Naive thymus-derived CD8-positive, alpha-beta T cell (primary cell): ENCODE data around the gene COL28A1. TPM values are rescaled to one million over a fixed set of nuclear protein-coding genes. Genes with fewer than 3 reads are reported as not detected.

Source experiments
- ATAC-seq, 2 donors: fragments of 150-1000 bp; cut with Tn5 transposase in 1 of 2; sonication (Bioruptor Pico), chemical (Tn5 transposase) in 1 of 2; 1 replicate in 1 of 2; 2 replicates in 1 of 2; pipeline ENCODE4 v1.10.0; 2021; ENCODE audit warnings: mild to moderate bottlenecking in 2 of 2, moderate library complexity in 2 of 2
- POLR2A ChIA-PET: fragments of 350-600 bp; sonication (Branson Sonifier 250); formaldehyde crosslinking; loops from one replicate; lab custom pipeline; 2021; ENCODE audit warnings: antibody characterized with exemption; lab: Charles Lee
- DNase-seq, 10 donors: peaks; one replicate each; pipeline versions ENCODE4 v3.0.0 to v3.0.0-alpha.2; 2020 to 2022
- H3K27ac Mint-ChIP-seq, 10 donors: one replicate each; pipeline ENCODE4 v1.8.0; 2020 to 2022; ENCODE audit warnings: mild to moderate bottlenecking in 10 of 10, mixed read lengths in 10 of 10, moderate library complexity in 4 of 10, inconsistent platforms in 1 of 10
- H3K27me3 Mint-ChIP-seq, 5 donors: one replicate each; pipeline ENCODE4 v1.8.0; 2021 to 2022; ENCODE audit warnings: mixed read lengths in 5 of 5
- H3K36me3 Mint-ChIP-seq, 3 donors: one replicate each; pipeline ENCODE4 v1.8.0; 2020 to 2022; ENCODE audit warnings: mixed read lengths in 3 of 3, mild to moderate bottlenecking in 2 of 3, inconsistent platforms in 1 of 3
- H3K4me1 Mint-ChIP-seq, 4 donors: one replicate each; pipeline ENCODE4 v1.8.0; 2021 to 2022; ENCODE audit warnings: mixed read lengths in 4 of 4
- H3K4me3 Mint-ChIP-seq, 10 donors: one replicate each; pipeline ENCODE4 v1.8.0; 2020 to 2022; ENCODE audit warnings: mild to moderate bottlenecking in 10 of 10, mixed read lengths in 10 of 10, moderate library complexity in 6 of 10, inconsistent platforms in 1 of 10
- H3K9me3 Mint-ChIP-seq, 9 donors: one replicate each; pipeline ENCODE4 v1.8.0; 2020 to 2022; ENCODE audit warnings: mixed read lengths in 9 of 9, mild to moderate bottlenecking in 3 of 9, inconsistent platforms in 1 of 9, moderate library complexity in 1 of 9
- polyA plus RNA-seq, 3 donors: library from polyadenylated mRNA; unstranded; fragments of 300-500 nt; fragmentation: Illumina TruSeq; gene quantifications; one replicate each; pipeline ENCODE4 v1.2.3, GENCODE V29; 2021
- total RNA-seq, 8 experiments: library from RNA in 2 of 8; stranded (reverse) in 2 of 8; gene quantifications; one replicate each; pipeline ENCODE4 v1.2.3 and lab custom pipeline; 2021 to 2026

COL28A1 gene
- total RNA-seq = under 1 TPM; 0.33 to 0.91 TPM
- polyA plus RNA-seq = not detected
- 0 to 2.0 (median 0.34) reads per million in 6 experiments for total RNA-seq (lab: John Stamatoyannopoulos, UW)

DNA sequence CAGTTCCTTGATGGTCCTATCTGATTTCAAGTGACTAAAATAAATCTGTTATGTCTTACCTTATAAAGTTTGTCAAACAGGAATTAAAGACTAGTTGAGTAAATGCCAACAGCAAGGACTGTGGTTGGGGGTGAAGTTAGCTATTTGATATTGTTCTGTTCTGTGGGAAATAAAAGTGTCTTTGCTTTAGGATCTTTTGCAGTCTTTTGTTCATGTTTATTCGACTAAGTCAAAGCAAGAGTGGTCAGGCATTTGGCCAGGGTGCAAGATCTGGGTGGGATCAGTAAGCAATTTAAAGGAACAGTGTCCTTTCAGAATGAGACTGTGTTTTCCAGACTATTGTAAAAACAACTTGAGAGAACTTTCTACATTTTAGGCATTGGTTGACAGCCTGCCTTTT, at the start of gene COL28A1:
TSS of gene COL28A1 (minus strand) at position 183 of the 400 bp plus-strand sequence. CDS start 2,998 bp downstream, outside the sequence.
- Mint-ChIP-seq H3K4me1 (no peaks in the 10 kb centered on the region), H3K36me3 (no peaks in the 10 kb centered on the region), H3K27me3 (peaks cover 0 to 4% (median 1%) of the 10 kb centered on the region in 5 donors), H3K27ac (no peak within 1 kb of the TSS), H3K9me3 (no peaks in the 10 kb centered on the region), H3K4me3 (no peak within 1 kb of the TSS)
- no peak for DNase-seq
- POLR2A ChIA-PET = interaction anchor here (0.6 to 1.2 kb wide), 2 partner anchors 353 to 519 kb away, joined by 3 to 5 read pairs; partner anchors contain the start of gene C1GALT1
- ATAC-seq = no peak

DNA sequence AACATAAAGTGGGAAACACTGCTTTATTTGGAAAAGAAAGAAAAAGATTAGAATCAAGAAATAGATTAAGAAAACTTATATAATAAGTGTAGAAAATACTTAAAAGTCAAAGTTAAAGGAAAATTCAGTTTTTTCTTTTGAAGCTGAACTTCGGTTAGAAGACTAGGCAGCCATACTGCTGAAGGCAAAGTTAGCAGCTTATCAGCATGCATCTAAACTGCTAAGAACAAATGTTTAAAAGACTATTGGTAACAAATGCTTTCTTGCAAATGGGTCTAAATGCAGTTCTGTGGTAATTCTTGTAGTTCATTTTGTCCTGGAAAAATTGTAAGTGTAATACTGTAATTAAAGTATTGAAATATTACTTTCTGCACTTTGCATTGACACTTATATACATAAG, 49.0 kb upstream of the COL28A1 start:
- Mint-ChIP-seq H3K9me3 (no peaks in the 10 kb centered on the region), H3K4me1 (peaks cover 0 to 1% (median under 1%) of the 10 kb centered on the region in 4 donors), H3K36me3 (peaks cover 0 to 32% (median 3%) of the 10 kb centered on the region in 3 donors), H3K27me3 (no peaks in the 10 kb centered on the region), H3K27ac (no peak overlapping the region), H3K4me3 (no peak overlapping the region)
- ATAC-seq = no peak
- POLR2A ChIA-PET = no interaction called here
- DNase-seq = no peak

DNA sequence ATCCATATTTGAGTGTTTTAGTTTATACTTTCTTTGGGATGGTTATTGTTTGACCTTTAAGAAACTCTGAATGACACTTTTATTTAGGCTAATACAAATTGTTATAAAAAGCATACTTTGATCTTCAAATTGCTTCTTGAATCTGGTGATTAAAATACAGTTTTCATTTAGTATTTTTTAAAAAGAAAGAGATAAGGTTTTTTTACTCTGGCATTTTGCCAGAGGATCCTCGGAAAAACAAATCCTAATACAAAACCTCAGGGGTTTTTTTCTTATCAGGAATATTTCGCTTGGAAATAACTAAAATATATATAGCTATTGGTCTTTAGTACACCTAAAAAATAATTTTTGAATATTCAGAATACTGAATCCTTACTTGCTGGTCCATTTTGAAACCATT, 48.1 kb upstream of the COL28A1 start:
- H3K27me3 Mint-ChIP-seq = no peaks in the 10 kb centered on the region
- POLR2A ChIA-PET = no interaction called here

DNA sequence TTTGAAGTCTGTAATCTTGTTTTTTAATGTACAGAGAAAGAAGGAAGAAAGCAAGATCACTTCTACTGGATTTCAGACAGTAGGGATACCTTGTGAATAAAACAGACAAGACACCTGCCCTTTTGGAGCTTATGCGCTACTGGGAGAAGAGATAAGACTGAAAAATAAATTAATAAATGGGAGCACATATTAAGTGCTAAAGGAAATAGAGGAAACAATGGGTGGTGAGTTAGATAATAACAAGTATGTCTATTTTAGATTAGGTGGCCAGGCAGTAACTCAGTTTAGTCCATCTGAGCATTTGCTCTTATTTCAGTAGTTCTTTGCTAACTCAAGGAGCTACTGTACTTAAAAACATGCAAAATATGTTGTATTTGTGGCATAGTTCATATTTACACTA, 46.9 kb upstream of the COL28A1 start:
- Mint-ChIP-seq H3K4me1 (peaks cover 0 to 2% (median 0%) of the 10 kb centered on the region in 4 donors), H3K4me3 (no peak overlapping the region)
- POLR2A ChIA-PET = interaction anchor here (0.6 kb wide), 1 partner anchor 12 kb away, joined by 3 read pairs; no protein-coding TSS in a partner anchor

More for the DNA sequence above, 48.1 kb upstream of the COL28A1 start:
- no peak overlapping the region for H3K4me3 Mint-ChIP-seq
- no peak for DNase-seq
- peaks cover 0 to 30% (median 2%) of the 10 kb centered on the region in 3 donors for H3K36me3 Mint-ChIP-seq
- H3K27ac Mint-ChIP-seq = no peak overlapping the region
- H3K4me1 Mint-ChIP-seq = peaks cover 0 to 2% (median 0%) of the 10 kb centered on the region in 4 donors
- no peak for ATAC-seq
- H3K9me3 Mint-ChIP-seq = no peaks in the 10 kb centered on the region

DNA sequence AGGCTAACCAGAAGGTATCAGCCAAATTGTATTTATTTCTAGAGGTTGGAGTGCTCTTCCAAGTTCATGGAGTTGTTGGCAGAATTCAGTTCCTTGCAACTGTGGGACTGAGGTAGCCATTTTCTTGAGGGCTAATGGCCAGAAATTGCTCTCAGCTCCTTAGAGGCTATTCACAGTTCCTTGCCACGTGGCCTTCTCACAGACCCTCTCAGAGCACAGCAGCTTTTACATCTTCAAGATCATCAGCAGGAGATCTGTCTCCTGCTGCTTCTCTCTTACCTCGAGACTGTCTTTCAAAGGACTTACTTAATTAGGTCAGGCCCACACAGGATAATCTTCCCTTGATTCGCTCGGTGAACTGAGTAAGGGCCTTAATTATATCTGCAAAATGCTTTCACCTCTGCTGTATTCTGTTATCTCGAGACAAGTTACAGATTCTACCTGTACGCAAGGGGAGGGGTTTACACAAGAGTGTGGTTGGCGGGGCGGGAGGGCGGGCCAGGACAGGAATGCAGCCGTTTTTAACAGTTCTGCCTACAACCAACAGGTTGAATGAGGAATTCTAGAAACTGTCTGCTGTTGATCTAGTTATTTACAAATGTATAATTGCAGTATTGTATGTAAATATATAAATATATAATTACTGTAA, 46.0 kb upstream of the COL28A1 start:
- ATAC-seq = no peak
- peaks cover 0 to 2% (median 0%) of the 10 kb centered on the region in 4 donors for H3K4me1 Mint-ChIP-seq
- peaks cover 0 to 27% (median 2%) of the 10 kb centered on the region in 3 donors for H3K36me3 Mint-ChIP-seq
- no peak for DNase-seq
- POLR2A ChIA-PET = no interaction called here
- H3K4me3 Mint-ChIP-seq = no peak overlapping the region
- no peaks in the 10 kb centered on the region for H3K9me3 Mint-ChIP-seq
- no peaks in the 10 kb centered on the region for H3K27me3 Mint-ChIP-seq
- no peak overlapping the region for H3K27ac Mint-ChIP-seq

More for the DNA sequence above, 46.9 kb upstream of the COL28A1 start:
- Mint-ChIP-seq H3K36me3 (peaks cover 0 to 29% (median 2%) of the 10 kb centered on the region in 3 donors), H3K27ac (no peak overlapping the region), H3K27me3 (no peaks in the 10 kb centered on the region), H3K9me3 (no peaks in the 10 kb centered on the region)
- ATAC-seq (no peak), DNase-seq (no peak)

DNA sequence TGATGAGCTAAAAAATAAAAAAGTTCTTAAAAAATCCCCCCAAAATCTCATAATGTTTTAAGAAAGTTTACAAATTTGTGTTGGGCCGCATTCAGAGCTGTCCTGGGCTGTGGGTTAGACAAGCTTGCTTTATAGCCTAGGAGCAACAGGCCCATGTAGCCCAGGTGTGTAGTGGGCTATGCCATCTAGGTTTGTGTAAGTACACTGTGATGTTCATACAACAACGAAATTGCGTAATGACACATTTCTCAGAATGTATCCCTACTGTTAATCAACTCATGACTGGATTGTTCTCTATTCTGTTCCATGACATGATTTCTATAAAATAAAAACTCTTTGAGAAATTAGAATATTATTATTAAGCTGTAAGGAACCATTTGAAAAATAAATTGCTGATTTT, 44.0 kb upstream of the COL28A1 start:
- POLR2A ChIA-PET = no interaction called here
- Mint-ChIP-seq H3K9me3 (no peaks in the 10 kb centered on the region), H3K4me3 (no peak overlapping the region), H3K27me3 (no peaks in the 10 kb centered on the region), H3K4me1 (peaks cover 0 to 4% (median 0%) of the 10 kb centered on the region in 4 donors), H3K27ac (peak overlapping the region in 2 of 10 donors; percentile 15 to 51), H3K36me3 (peaks cover 0 to 24% (median 2%) of the 10 kb centered on the region in 3 donors)
- ATAC-seq = no peak
- no peak for DNase-seq

DNA sequence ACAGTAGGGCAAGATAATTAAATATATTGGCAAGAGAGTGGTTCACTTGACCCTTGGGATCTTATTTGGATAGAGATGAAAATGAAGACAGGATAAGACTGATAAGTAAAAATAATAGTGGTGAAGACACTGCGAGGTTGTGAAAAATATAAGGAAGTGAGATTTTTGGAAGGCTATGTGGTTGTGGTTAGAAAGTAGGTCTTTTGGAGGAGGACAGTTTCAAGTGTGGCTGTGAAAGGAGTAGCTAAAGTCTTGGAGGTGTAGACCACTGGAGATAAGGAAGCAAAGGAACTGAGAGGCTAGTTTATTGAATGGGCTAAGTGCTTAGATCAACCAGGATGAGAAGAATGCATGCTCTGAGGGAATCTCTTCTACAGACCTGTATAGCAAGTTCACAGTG, 42.2 kb upstream of the COL28A1 start:
- Mint-ChIP-seq H3K27me3 (no peaks in the 10 kb centered on the region), H3K4me1 (peaks cover 0 to 7% (median 1%) of the 10 kb centered on the region in 4 donors), H3K36me3 (peaks cover 0 to 37% (median 13%) of the 10 kb centered on the region in 3 donors), H3K9me3 (no peaks in the 10 kb centered on the region), H3K4me3 (no peak overlapping the region), H3K27ac (peak overlapping the region in 1 of 10 donors; percentile 52)
- DNase-seq (no peak), ATAC-seq (no peak)
- POLR2A ChIA-PET = no interaction called here

DNA sequence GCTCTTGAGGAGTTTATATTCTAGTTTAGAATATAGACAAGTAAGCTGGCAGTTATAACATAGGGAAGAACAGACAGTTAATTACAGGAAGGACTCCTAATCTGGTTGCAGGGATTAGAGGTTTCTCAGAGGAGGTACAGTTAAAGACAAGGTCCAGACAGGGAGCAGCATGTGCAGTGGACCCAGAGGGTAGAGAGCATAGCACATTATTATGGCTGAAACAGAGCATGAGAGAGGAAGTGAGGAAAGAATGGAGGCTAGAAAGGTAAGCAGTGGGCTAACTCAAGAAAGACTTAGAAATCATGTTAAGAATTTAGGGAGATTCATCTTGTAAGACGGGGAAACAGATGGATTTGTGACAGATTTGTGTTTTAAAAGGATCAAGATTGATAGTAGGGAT, 40.7 kb upstream of the COL28A1 start:
- Mint-ChIP-seq H3K27me3 (no peaks in the 10 kb centered on the region), H3K27ac (no peak overlapping the region), H3K4me1 (peaks cover 0 to 7% (median 1%) of the 10 kb centered on the region in 4 donors), H3K36me3 (peaks cover 0 to 35% (median 21%) of the 10 kb centered on the region in 3 donors), H3K4me3 (no peak overlapping the region), H3K9me3 (no peaks in the 10 kb centered on the region)
- ATAC-seq = no peak
- DNase-seq = no peak
- POLR2A ChIA-PET = no interaction called here

DNA sequence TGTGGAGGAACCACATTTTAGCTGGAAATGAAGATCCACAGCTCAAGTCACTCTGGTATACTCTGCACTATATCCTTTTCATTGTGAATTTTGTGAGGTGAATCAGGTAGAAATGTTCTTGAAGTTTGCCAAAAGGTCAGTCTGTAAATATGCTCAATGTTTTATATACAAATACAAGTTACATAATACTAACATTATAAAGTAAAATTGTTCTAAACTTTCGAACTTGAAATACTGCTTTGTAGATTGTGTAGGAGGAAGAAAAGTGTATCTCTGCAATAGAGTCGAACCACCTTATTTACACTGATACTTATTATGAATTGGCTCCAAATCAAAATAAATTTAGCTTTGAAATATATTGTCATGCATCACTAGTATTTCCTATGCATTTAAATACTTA, 38.0 kb upstream of the COL28A1 start:
- DNase-seq (no peak), ATAC-seq (no peak)
- Mint-ChIP-seq H3K27me3 (no peaks in the 10 kb centered on the region), H3K4me1 (peaks cover 12 to 28% (median 24%) of the 10 kb centered on the region in 4 donors), H3K9me3 (no peaks in the 10 kb centered on the region), H3K36me3 (peaks cover 0 to 30% (median 18%) of the 10 kb centered on the region in 3 donors), H3K4me3 (no peak overlapping the region), H3K27ac (no peak overlapping the region)
- POLR2A ChIA-PET = interaction anchor here (0.5 kb wide), 1 partner anchor 437 kb away, joined by 4 read pairs; no protein-coding TSS in a partner anchor

DNA sequence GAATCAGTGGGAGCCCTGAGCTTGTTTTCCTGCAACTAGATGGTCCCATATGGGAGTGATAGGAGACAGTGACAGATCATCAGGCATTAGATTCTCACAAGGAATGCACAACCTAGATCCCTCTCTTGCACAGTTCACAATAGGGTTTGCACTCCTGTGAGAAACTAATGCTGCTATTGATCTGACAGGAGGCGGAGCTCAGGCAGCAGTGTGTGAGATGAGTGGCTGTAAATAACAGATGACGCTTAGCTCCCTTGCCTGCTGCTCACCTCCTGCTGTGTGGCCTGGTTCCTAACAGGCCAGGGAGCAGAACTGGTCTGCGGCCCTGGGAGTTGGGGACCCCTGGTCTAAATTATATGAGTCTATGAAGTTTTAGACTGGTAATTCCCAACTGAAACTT, 34.9 kb upstream of the COL28A1 start:
- Mint-ChIP-seq H3K9me3 (no peaks in the 10 kb centered on the region), H3K36me3 (peaks cover 0 to 27% (median 18%) of the 10 kb centered on the region in 3 donors), H3K27me3 (no peaks in the 10 kb centered on the region), H3K4me1 (peaks cover 16 to 43% (median 36%) of the 10 kb centered on the region in 4 donors), H3K4me3 (no peak overlapping the region), H3K27ac (peak overlapping the region in 9 of 10 donors; percentile 24 to 94 (median 89))
- no peak for DNase-seq
- ATAC-seq = no peak
- POLR2A ChIA-PET = no interaction called here

DNA sequence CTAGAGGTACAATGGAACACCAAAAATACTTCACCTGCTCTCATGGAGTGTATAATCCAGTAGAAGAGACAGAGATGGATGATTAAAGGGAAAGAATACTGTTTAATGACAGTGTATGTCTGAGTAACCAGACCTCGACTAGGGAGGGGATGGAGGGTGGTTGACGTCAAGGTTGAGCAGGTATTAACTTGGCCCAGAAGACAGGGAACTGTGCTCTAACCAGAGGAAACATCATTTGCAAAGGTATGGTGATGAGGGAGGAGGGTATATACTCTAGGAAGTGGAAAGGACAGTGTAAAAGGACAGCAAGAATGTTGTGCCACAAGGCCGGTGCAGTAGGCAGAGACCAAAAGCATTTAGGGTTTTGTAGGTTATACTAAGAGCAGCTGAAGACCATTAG, 33.9 kb upstream of the COL28A1 start:
- H3K9me3 Mint-ChIP-seq = no peaks in the 10 kb centered on the region
- H3K4me3 Mint-ChIP-seq = peak overlapping the region in 9 of 10 donors; percentile 61 to 89 (median 82)
- DNase-seq = no peak
- POLR2A ChIA-PET = interaction anchor here (2.6 kb wide), 1 partner anchor 71 kb away, joined by 10 read pairs; the partner anchor contains the start of gene UMAD1
- ATAC-seq = peak in 1 of 2 donors; percentile 1
- peaks cover 16 to 41% (median 36%) of the 10 kb centered on the region in 4 donors for H3K4me1 Mint-ChIP-seq
- peak overlapping the region; percentile 77 to 94 (median 91) for H3K27ac Mint-ChIP-seq
- no peaks in the 10 kb centered on the region for H3K27me3 Mint-ChIP-seq
- peaks cover 0 to 25% (median 18%) of the 10 kb centered on the region in 3 donors for H3K36me3 Mint-ChIP-seq

DNA sequence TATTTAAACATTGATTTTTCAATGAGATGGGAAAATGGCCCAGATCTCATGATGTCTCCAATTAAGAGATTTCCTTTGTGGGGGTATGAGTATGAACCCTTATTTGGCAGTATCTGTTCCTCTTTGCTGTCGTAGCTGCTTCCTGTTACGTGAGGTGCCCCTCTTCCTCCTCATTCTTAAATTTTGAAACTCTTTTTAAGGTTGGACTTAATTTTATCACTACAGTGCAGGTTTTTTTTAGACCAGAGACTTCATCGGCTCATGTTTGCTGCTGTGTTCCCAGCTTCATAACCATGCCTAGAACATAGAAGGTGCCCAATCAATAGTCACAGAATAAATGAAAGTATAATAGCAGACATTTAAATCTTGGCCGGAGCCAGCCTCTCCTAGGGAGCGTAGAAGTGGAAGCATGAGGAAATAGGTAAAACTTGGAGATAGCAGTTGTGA, 33.4 kb upstream of the COL28A1 start:
- ATAC-seq (peak; percentile 31 to 64), DNase-seq (peak in 7 of 10 donors; percentile 15 to 56 (median 38))
- no peaks in the 10 kb centered on the region for H3K27me3 Mint-ChIP-seq
- POLR2A ChIA-PET = interaction anchor here (2.6 kb wide), 1 partner anchor 71 kb away, joined by 10 read pairs; the partner anchor contains the start of gene UMAD1
- H3K27ac Mint-ChIP-seq = peak overlapping the region; percentile 77 to 94 (median 91)
- H3K36me3 Mint-ChIP-seq = peaks cover 0 to 20% (median 15%) of the 10 kb centered on the region in 3 donors
- peak overlapping the region in 9 of 10 donors; percentile 61 to 89 (median 82) for H3K4me3 Mint-ChIP-seq
- H3K9me3 Mint-ChIP-seq = no peaks in the 10 kb centered on the region
- peaks cover 16 to 38% (median 36%) of the 10 kb centered on the region in 4 donors for H3K4me1 Mint-ChIP-seq

DNA sequence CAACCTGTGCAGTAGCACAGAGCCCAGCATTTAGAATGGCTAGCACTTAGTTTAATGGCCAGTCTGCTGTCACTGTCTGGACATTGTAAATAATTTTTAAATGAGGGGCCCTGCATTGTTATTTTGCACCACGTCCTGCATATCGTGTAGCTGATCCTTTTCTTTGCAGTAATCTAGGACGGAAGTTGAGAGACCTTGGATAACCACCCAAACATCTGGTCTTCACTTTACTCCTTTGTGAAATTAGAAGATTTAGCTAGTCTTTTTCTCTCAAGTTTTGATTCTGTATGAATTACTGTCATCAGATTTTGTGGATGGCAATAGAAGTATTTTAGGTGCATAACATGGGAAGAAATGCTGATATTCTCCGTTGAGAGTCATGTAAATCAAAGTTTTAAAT, 32.9 kb upstream of the COL28A1 start:
- Mint-ChIP-seq H3K27me3 (no peaks in the 10 kb centered on the region), H3K27ac (peak overlapping the region; percentile 77 to 94 (median 91)), H3K9me3 (no peaks in the 10 kb centered on the region), H3K4me3 (peak overlapping the region in 9 of 10 donors; percentile 76 to 89 (median 82)), H3K4me1 (peaks cover 16 to 38% (median 36%) of the 10 kb centered on the region in 4 donors), H3K36me3 (peaks cover 0 to 16% (median 14%) of the 10 kb centered on the region in 3 donors)
- POLR2A ChIA-PET = interaction anchor here (0.7 to 2.6 kb wide), 2 partner anchors 72 to 1870 kb away, joined by 3 to 10 read pairs; partner anchors contain the start of gene UMAD1
- no peak for ATAC-seq
- no peak for DNase-seq
